Measurements from ENCODE around the gene NCAPD3.

Gene NCAPD3

DNA sequence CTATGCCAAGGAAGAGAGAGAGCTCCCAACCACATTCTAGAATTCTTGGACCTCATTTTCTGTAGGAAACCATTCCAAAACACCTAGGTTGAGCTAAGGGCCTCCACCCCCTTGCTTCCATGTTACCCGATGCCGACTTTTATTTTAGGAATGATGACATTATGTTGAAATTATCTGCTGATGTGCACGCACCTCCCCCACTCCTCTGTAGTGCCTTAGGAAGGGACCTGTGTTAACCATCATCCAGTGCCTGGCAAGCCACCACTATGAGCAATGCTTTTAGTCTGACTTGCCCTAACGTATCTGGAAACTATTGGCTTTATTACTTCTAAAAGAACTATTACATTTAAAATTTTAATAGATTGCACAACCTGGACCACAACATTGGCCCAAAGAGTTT lies 42.1 kb downstream of the NCAPD3 start:
- peaks cover 72% of the 10 kb centered on the region for H3K36me3 ChIP-seq
- H3K9me3 ChIP-seq = no peaks in the 10 kb centered on the region
- no peak for DNase-seq
- H3K4me3 ChIP-seq (ENCODE audit: low read depth, low read length) = no peak overlapping the region
- no peaks in the 10 kb centered on the region for H3K4me1 ChIP-seq
- no peaks in the 10 kb centered on the region for H3K27me3 ChIP-seq
- TF ChIP-seq CTCF (IDR thresholded peaks at IDR 0.05; ENCODE audit: low read depth, low read length) = no peak

DNA sequence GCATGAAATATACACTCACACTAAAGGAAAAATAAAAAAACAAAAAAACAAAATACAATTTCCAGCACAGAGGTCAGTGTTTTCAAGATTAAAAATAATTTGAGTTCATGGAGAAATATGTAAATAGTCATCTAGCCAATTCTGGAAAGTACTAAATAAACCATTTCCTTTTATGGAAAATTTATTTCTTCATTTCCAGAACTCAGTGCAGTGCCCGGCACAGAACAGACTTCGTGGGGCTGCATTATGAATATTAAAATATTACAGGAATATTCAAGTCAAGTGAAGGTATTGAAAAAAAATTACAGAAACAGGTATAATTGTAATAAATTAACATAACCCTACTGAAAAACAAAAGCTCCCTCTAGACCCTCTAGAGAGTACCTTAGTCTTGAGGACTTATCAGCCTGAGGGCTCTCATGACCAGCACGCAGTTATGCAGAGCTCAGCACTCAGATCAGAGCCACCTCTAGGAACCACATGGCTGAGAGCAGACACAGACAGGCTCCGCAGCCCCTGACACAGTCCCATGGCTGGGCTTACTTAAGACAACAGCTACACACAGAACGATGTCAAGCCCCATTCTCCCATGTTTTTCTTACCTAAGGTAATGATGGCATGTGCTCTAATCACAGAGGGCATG lies 45.6 kb downstream of the NCAPD3 start:
- Histone ChIP-seq H3K36me3 (peaks cover 75% of the 10 kb centered on the region), H3K27me3 (no peaks in the 10 kb centered on the region), H3K9me3 (no peaks in the 10 kb centered on the region), H3K4me3 (ENCODE audit: low read depth, low read length) (no peak overlapping the region), H3K4me1 (no peaks in the 10 kb centered on the region)
- no peak for TF ChIP-seq CTCF (IDR thresholded peaks at IDR 0.05; ENCODE audit: low read depth, low read length)
- no peak for DNase-seq

DNA sequence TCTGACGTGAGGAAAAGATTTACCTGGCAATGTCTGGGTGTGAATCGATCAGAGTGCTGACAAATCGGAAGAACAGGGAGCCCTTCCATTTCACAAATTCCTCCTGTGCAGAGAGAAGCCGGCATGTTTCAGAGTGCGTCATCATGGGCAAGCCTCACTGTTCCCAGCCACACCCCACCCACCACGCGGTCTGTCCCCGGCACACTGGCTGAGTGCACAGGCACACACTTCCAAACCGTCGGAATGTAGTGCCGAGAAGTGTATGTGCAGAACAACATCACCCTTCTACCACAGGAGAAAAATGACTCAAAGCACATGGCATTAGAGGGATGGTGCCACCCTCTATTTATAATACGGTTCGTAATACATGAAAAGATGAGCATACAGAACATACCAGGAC lies 47.5 kb downstream of the NCAPD3 start:
- no peak for TF ChIP-seq CTCF (IDR thresholded peaks at IDR 0.05; ENCODE audit: low read depth, low read length)
- Histone ChIP-seq H3K36me3 (peaks cover 77% of the 10 kb centered on the region), H3K4me1 (no peaks in the 10 kb centered on the region), H3K9me3 (no peaks in the 10 kb centered on the region), H3K27me3 (no peaks in the 10 kb centered on the region), H3K4me3 (ENCODE audit: low read depth, low read length) (no peak overlapping the region)
- no peak for DNase-seq

DNA sequence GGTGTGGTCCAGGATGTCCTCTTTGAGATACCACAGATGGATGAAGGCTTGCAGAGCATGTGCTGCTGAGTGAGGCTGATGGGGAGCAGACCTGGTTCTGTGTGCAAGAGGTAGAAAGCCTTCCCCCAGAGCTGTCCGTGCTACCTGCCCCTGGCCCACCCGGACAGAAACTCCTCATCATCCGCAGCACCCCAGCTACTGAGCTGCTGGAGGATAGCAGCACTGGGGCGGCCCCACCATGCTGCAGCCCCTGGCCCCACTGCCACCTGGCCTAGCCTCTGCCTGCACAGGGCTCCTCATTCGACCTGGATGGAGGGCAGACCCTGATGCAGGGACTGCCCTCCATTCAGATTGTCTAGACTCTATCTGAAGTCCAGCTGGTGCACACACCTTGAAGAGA lies 50.5 kb downstream of the NCAPD3 start:
- H3K4me3 ChIP-seq (ENCODE audit: low read depth, low read length) = no peak overlapping the region
- no peak for TF ChIP-seq CTCF (IDR thresholded peaks at IDR 0.05; ENCODE audit: low read depth, low read length)
- no peak for DNase-seq
- H3K27me3 ChIP-seq = no peaks in the 10 kb centered on the region
- no peaks in the 10 kb centered on the region for H3K4me1 ChIP-seq
- peaks cover 89% of the 10 kb centered on the region for H3K36me3 ChIP-seq
- H3K9me3 ChIP-seq = peaks cover 3% of the 10 kb centered on the region

DNA sequence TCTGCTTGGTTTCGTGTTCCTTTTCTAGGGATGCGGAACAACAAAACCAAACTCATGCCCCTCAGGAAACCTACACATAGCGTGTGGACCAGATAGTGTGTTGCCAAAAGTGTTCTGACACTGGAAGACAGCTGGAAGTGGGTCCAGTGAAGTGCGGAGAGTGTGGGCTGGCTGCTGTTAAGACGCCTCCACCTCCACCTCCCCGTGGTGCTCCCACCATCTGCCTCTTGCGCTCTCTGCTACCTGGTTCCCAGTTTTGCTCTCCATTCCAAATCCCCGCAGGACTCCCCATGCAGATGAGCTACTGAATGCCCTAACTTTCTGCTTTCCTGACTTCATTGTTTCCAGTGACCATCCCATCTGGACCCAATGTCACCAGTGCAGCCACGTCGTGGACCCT lies 51.8 kb downstream of the NCAPD3 start:
- no peaks in the 10 kb centered on the region for H3K27me3 ChIP-seq
- H3K9me3 ChIP-seq = peaks cover 3% of the 10 kb centered on the region
- DNase-seq = no peak
- no peak for TF ChIP-seq CTCF (IDR thresholded peaks at IDR 0.05; ENCODE audit: low read depth, low read length)
- no peaks in the 10 kb centered on the region for H3K4me1 ChIP-seq
- H3K4me3 ChIP-seq (ENCODE audit: low read depth, low read length) = no peak overlapping the region
- peaks cover 82% of the 10 kb centered on the region for H3K36me3 ChIP-seq

DNA sequence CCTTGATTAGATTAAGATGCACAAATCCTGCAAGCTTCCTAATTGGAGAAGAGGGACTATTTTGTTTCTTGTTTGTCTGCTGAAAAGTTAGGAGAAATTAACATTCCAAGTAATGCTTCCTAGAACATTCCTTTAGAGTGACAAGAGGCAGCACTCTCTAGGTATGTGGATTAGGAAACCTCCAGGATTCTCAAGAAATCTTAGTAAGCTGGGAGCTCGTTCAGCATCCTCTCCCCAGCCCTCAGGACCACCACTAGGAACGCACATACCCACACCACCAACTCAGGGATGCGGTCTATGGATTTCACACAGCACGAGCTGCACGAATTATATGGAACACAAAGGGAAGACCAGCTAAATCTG lies 52.9 kb downstream of the NCAPD3 start:
- no peaks in the 10 kb centered on the region for H3K4me1 ChIP-seq
- peaks cover 72% of the 10 kb centered on the region for H3K36me3 ChIP-seq
- H3K4me3 ChIP-seq (ENCODE audit: low read depth, low read length) = no peak overlapping the region
- peaks cover 3% of the 10 kb centered on the region for H3K9me3 ChIP-seq
- DNase-seq = no peak
- TF ChIP-seq CTCF (IDR thresholded peaks at IDR 0.05; ENCODE audit: low read depth, low read length) = no peak
- no peaks in the 10 kb centered on the region for H3K27me3 ChIP-seq

Measured in BE2C (cell line).